NOMO-1 treated with dmso at 0.1 percent for 144 hours (cell line): ENCODE results near the gene EFL1.
A peak's percentile ranks its signal among the peaks of the same experiment; 100 is the strongest.

Experiments
- DNase-seq: peaks from one replicate; lab custom pipeline; 2025; ENCODE audit not compliant: unreplicated experiment; lab: John Stamatoyannopoulos, UW

Gene EFL1

DNA sequence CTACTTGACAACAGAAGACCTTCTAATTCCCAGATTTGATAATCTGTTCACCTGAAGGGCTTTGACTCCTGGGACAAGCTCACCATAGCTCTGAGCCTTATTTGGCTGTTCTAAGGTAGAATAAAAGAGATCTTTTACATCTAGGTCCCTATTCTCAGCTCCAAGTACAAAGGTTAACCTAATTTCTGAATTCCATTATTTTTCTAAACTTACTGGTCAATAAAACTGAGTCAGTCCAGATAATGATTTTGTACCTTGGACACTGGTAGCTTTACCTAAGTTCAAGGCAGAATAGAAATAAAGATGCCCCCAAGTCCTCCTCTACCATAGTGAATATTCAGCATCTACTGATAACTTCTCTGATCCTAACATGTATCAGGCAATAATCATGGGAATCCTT is 135.0 kb downstream of the EFL1 start:
- DNase-seq: no peak

DNA sequence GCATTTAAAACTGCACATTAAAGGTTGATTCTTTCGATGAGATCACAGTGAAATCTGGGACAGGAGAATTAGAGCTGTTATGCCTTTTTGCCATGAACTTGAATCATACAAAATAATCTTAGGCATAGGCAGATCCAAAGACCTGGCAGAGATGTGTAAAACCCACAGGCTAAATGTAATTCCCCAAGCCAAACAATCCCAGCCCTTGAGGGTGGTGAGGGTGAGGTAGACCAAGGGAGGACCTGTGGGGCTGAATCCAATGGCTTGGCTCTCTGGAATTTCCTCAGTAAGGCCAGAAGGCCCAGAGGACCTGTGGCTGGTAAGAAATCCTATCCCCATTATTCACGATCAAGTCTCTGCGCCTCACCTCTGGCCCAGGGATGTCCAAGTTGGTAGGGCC is 136.2 kb downstream of the EFL1 start:
- no peak for DNase-seq

DNA sequence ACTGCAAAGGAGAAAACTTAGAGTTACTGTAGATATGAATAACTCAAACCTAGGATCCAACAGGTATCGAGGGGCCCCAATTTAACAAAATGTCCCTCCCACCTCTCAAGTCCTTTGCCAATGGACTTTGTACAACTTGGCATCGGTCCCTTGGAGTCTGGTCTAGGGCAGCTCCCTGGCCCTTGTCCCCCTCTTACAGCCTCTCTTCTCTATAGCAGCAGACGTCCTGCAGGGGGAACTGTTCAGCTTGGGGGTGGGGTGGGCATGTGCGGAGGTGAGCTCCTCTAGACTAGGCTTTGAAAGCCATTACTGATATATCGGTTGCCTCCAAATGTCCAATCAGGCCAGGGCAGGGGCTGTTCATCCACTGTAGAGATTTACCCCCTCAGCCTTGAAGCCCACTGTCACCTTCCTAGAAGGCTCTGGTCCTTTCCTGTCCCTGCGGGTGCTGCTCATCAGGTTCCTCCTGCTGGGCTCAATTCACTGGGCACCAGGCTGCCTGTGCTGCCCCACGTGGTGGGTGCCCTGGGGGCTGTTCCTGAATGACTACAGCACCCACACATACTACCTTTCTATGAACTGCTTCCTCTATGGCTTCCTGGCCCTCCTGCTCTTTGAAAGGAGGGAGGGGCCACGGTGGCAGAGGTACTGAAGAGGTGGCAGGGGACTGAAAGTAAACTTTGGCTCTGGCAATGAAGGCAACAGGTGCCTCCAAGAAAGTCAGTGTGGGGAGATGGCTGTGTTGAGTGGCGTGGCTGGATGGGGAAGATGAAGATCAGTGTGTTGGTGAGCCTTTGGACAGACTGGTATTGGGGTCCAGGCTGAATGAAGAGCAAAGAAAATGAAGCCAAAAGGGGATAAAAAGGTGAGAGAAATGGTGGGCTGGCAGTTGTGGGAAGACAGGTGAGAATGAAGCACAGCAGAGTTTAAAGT is 137.9 kb downstream of the EFL1 start:
- DNase-seq: no peak

DNA sequence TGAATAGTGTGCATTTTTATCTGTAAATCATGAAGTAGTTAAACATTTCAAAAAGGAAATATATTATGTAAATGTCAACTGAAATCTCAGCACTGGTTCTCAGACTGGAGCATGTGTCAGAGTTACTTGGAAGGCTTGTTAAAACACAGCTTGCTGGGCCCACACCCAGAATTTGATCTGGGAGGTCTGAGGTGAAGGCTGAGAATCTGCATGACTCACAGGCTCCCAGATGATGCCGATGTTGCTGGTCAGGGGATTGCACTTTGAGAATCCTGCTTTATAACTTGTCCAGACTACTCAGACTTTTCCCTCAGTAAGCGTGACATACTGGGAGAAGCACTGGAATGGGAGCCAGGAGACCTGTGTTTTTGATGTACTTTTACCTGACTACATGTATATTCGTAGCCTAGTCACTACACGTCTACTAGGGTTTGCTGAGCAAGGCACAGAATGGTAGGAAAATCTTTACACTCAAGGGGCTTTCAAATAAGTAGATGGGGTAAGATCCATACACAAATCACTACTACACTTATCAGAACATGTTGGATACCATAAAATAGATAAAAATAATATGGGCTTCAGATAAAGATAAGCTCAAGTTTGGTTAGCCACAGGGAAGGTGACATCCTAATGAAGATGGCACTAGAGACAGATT is 139.7 kb downstream of the EFL1 start:
- no peak for DNase-seq

DNA sequence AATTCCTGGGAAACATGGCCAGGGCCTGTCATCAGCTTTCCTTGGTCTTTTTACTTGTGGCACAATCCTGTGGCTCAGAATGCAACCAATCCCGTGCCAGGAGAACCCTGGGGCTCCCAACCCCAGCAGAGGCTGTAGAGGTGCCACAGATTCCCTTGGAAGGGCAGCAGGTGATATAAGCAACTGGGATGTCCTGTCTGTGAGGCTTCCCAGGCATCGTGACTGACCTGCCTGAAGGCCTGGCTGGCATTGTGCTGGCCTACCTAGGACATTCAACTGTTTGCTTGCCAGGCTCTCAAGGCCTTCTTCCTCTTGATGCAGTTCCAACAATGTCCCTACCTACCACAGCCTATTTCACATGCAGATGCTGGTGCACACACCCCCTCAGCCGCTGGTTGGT is 144.5 kb downstream of the EFL1 start:
- DNase-seq: no peak

DNA sequence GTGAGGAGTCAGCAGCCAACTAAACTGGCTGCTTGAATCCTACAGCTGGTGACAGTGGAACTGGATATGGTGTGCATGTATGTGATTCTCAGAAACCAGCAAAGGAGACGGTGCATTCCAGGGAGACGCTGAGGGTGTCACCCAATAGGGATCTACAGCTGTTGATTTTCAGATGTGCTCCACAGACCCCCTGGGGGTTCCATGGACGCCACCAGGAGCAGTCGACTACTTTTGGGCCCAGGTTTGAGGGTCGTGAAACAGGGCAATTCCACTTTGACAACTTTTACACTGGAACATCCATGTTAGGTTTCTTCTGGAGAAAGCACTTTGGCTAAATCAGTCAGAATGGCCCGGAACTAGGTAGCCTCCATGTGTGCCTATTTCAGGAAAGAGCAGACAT is 145.2 kb downstream of the EFL1 start:
- DNase-seq: no peak

DNA sequence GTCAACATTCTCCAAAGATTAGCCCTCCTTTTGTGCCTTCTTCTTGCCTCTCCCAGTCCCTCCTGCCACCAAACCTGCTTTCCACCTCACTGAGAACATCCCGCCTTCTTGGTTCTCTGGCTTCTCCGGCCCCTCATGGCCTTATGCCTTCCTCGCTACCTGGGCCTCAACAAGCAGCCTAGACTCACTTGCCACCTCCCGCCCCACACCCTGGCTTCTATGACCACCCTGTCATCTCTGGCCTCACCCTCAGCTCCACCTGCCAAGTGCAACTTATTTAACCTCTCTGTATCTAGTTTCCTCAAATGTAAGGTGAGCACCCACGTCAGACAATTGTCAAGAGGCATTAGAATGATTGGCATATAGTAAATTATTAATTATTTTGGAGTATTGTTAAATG is 147.9 kb downstream of the EFL1 start:
- DNase-seq: no peak

DNA sequence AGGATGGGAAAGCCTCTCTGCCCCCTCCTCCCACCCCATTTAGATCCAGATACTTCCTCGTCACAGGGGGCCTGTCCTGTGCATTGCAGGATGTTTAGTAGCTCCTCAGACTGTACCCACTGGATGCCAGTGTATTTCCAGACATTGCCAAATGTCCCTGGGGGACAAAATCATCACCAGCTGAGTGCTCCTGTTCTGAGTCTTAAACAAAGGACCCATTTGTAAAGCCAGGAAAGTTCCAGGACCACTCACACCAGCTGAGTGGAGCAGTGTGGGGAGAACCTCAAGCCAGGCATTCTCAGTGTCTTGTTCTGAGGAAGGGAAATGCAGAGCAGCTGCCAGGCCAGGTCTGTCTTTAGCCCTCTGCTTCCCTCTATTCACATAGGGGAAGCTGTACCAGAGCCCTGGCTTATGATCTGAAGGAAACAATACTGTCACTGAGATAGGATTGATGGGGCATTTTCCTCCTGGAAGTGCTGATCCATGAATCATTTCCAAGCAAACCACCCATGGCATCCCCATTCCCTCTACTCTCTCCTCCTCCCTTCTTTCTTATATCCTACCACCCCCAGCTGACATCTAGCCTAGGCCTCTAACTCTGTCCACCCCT is 149.3 kb downstream of the EFL1 start:
- no peak for DNase-seq

DNA sequence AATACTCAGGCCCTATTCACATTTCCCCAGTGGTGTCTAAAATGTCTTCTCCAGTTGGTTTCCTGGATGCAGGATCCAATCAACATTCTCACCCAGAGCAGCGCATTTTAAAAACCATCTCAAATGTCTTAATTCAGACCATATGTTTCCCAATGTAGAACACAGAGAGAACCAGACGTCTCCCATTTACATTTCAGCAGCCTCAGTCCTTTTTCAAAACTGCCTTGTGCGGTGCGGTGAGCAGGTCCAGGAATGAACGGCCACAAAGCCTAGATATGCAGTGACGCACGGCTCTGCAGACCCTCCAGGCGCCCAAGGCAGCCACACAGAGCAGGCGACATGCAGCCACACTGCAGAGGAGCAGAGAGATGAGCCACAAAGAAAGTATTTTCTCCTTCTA is 150.6 kb downstream of the EFL1 start:
- no peak for DNase-seq

DNA sequence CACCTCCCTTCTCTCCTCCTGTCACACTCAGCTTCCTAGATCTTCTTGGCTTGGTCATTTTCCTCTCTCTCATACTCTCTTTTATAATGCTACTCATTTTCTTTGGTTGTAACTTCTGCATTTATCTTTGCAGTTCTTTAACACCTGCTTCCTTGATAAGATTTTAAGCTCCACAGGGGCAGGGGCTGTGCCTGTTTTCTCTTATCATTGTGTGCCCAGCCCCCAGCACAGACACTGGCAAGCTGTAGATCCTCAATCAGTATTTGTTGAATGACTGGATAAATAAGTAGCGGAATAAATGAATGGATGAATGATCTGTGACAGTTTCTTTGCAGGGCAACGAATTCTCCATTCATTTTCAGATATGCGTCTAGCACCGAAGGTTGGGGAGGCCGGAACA is 152.4 kb downstream of the EFL1 start:
- no peak for DNase-seq

DNA sequence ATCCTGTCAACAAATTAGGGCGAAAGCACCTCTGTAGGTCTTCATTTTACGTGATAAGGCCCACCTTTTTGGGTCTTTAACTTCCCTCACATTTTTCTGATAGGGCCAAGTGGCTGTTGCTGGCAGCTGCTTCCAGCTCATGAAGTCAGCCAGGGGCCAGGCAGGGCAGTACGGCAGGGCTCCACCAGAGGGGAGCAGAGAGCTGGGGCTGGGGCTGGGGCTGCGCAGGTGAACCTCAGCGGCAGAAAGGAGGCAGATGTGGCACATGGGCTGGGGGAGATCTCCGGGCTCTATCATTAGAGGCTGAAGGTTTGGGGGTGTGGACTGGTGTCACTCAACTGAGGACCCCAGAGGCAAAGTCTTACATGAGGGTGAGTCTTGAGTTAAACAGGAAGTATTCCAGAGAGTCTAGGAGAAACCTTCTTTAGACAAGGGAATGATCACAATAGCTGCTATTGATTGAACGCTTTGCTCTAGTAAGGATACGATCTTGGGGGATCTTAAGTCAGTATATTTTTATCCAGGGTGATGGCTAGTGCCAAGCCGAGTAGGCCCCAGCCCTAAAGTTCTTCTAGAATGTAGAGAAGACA is 153.9 kb downstream of the EFL1 start:
- peak; percentile 50 for DNase-seq

DNA sequence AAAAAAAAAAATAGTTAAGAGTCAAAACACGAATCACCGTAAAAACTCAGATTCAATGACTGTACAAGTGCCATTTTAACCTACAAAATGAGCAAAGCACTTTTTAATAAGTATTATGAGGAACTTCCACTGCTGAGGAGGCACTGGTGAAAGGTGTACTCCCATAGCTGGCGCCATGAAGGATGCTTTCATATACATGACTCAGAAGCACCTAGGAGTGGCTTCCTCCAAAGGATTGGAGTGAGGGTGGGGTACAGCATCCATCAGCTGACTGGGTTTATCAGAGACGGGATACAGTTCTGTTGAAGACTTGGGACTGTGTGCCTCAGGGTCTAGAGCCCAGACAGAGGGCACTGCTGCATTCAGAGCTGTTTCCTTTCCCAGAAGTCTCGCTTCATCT is 155.9 kb downstream of the EFL1 start:
- DNase-seq: no peak

DNA sequence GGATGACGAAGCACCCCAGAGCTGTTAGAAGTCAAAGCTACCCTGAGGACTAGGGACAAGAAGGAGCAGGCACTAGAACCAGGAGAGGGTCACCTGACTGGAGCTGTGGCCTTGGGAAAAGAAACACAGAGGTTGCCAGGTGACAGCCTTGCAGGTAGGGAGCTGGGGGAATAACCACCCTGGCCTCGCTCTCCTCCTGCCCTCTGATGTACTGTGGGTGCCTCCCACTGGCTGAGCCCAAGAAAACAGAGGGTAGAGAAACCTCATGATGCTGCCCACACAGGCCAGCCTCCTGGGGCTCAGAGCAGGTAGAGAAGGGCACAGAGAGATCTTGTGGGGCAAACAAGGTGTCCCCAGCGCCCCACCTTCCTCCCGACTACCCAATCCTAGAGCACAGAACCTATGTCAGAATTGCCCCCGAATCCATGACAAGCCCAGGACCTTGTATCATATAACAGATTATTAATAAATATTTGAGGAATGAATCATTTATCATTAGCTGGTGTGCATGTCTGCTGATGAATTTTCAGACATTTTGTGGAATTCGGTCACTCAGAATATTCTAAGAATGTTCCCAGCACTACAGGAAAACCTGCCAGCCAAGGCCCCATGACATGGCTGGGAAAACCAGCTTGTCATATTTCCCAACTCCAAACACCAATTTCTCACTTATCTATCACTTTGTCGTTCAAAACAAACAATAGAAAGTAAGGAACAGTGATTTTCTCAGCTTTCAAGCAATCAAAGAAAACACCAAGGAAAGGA is 156.9 kb downstream of the EFL1 start:
- no peak for DNase-seq

DNA sequence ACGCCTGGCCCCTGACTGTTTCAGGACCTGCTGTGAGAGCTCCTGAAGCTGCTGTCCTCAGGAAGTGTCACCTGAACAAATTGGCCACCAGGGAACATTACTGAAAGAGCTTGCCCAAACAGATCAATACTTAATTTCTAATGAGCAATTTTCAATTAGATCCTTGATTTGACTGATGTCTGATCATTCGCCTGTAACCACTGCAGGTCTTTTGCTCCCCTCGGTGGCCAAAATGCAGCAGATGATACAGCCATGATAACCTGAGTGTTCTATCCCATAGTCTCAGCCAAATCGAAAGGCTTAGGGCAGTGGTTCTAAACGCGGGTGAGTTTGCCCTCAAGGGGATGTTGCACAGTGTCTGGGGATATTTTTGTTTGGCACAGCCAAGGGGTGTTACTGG is 159.1 kb downstream of the EFL1 start:
- DNase-seq: no peak

DNA sequence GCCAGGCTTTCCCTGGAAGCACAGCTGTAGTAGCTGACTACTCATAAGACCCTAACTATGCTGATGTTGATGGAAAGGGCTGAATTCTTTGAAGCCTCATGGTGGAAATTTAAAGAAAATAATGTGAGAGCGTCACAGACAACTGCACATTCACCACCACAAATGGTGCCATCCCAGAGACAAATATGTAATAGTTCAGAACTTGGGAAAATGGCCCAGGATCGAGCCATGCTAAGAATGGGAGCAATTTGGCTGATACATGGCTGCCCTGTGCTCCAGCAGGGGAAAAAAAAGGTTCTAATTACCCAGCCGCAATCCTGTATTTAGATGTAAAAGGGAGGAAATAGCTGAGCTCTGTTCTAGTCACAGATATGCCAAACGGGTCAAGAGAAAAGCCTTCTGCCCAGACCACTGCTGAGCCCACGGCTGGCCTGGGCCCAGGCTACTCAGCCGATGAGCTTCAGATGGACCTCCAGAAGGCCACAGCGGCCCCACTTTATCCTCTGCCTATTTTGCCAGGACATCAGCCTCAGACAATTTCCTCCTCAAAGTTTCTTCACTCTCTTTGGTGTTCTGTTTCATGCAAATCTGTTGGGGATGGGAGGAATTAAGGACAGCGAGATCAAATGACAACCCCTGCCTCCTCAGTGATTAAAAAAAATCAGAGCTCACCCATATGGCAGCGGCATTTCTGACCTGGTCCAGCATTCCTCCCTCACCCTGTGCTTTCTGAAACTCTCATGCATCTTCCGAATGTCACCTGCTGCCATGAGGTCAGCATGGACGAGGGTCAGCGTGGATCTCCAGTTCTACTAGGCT is 162.2 kb downstream of the EFL1 start:
- no peak for DNase-seq

DNA sequence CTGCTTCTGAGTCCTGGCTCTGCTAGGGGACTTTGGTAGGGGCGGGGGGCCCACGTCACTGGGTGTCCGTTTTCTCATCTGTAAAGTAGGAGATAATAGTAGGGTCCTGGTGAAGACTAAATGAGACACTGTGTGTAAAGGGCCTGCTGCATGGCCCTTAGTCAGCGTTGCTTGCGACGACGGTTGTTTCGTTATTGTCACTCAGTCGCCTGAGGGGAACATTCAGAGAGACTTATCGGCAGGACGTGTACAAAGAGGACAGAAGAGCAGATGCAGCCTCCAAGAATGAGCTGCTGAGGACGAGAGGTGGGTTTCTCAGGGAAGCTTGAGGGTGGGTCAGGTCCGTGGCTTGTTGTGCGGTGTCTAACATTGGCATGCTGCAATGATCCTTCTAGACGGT is 163.9 kb downstream of the EFL1 start:
- DNase-seq: no peak

DNA sequence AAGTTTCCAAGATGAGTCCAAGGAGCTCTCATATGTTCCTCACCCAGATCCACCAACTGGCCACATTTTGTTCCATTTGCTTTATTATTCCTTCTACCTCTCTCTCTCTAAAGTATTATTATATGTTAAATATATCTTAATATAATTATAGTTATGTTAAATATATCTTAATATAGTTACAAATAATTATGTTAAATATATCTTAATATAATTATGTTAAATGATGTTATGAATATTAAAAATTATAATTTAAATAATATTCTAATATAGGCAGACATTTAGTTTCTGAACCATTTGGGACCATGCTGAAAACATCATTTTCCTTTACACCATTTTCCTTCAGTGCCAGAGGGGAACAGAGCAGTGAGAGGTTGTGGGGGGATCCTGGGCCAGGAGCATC is 166.7 kb downstream of the EFL1 start:
- no peak for DNase-seq

DNA sequence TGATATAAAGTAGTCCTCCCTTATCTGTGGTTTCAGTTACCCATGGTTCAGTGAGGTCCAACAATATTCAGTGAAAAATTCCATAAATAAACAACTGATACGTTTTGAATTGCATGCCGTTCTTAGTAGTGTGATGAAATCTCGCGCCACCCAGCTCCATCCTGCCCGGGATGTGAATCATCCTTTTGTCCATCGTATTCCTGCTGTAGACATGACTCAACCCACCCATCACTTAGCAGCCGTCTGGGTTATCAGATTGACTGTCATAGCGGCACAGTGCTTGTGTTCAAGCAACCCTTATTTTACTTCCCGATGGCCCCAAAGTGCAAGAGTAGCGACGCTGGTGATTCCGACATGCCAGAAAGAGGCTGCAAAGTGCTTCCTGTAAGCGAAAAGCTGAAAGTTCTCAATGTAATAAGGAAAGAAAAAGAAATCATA is 168.7 kb downstream of the EFL1 start:
- no peak for DNase-seq

DNA sequence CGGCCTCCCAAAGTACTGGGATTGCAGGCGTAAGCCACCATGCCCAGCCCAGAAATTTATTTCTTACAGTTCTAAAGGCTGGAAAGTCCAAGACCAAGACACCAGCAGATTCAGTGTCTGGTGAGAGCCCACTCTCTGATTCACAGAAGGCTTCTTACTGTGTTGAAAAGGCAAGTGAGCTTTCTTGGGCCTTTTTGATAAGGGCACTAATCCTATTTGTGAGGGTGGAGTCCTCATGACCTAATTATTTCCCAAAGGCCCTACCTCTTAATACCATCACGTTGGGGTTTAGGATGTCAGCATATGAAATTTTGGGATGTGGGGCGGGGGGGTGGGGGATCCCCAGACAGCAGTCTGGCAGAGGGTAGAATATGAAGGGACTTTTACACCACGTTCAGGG is 169.2 kb downstream of the EFL1 start:
- DNase-seq: no peak

DNA sequence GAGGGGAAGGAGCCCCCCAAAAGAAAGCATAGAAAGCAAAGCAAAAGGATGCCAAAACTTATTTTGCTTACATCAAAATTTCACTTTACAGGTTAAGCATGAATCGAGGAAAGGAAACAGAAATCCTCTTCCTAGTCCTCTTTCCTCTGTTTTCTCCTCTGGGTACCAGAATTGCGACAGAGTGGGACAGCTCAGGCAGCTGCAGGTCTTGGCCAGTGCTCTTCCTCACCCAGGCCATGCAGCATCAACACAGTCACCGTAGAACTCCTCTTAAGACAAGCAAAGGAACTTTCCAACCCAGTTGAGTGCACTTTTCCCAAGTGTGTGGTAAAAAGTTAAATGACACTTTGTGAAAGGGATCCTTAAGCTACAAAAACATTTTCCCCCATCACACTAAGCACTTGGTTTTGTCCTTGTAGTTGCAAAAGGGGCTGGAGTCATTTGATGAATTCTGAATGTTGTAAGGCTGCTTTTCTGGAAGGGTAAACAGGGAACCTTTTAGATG is 170.8 kb downstream of the EFL1 start:
- DNase-seq: no peak
